ENCODE measurements around the gene CCDC33. TPM values are rescaled to one million over a fixed set of nuclear protein-coding genes. Genes with fewer than 3 reads are reported as not detected.

Gene CCDC33
- total RNA-seq, 1 experiment from 2014 or later: 10.6 TPM

DNA sequence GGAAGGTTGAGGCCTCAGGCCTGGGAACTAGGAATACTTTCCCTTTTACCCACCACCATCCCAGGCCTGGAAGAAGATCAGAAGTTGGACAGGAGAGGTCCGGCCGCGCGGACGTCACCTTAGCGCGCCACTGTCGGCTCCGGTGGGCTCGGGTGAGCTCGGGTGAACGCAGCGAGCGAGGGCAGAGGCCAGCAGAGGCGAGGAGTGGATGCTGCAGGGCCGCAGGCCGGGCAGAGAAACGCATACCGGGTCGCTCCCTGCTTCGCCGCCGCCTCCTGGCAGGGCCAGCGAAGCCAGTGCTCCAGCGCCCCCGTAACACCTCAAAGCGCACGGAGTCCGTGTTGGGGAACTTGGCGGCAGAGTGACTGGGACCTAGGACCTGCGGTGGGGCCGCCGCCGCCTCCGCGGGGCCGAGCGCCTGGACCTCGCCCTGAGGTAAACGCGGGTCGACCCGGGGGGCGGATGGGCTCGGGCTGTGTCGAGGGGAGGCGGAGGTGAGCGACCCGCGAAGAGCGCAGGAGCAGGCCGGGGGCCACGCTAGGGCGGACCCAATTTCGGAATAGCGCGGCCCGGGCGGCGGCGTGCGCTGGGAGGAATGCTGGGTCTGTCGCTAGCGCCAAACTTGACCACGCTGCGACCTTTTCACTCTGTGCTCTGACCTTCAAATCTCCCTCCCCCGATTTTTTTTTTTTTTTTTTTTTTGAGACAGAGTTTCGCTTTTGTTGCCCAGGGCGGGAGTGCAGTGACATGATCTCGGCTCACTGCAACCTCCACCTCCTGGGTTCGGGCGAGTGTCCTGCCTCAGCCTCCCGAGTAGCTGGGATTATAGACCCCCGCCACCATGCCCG is 129.7 kb downstream of the CCDC33 start (continued):
- TF ChIP-seq, protein P1, sequence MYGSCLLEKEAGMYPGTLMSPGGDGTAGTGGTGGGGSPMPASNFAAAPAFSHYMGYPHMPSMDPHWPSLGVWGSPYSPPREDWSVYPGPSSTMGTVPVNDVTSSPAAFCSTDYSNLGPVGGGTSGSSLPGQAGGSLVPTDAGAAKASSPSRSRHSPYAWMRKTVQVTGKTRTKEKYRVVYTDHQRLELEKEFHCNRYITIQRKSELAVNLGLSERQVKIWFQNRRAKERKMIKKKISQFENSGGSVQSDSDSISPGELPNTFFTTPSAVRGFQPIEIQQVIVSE (CRISPR knock-in tag; IDR thresholded peaks at IDR 0.05; ENCODE audit: borderline replicate concordance): no peak
- TF ChIP-seq, protein P2, sequence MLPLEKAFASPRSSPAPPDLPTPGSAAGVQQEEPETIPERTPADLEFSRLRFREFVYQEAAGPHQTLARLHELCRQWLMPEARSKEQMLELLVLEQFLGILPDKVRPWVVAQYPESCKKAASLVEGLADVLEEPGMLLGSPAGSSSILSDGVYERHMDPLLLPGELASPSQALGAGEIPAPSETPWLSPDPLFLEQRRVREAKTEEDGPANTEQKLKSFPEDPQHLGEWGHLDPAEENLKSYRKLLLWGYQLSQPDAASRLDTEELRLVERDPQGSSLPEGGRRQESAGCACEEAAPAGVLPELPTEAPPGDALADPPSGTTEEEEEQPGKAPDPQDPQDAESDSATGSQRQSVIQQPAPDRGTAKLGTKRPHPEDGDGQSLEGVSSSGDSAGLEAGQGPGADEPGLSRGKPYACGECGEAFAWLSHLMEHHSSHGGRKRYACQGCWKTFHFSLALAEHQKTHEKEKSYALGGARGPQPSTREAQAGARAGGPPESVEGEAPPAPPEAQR (CRISPR knock-in tag; IDR thresholded peaks at IDR 0.05): no peak
- TF ChIP-seq ETV6 (CRISPR knock-in tag; IDR thresholded peaks at IDR 0.05) (0 out of 2 replicates have a peak, but pooled peaks have one; percentile 13), SOX15 (CRISPR knock-in tag; IDR thresholded peaks at IDR 0.05) (no peak), SMAD4 (CRISPR knock-in tag; IDR thresholded peaks at IDR 0.05) (no peak), ZNF317 (CRISPR knock-in tag; IDR thresholded peaks at IDR 0.05; ENCODE audit: borderline replicate concordance, low read depth) (no peak), PRRX2 (CRISPR knock-in tag; IDR thresholded peaks at IDR 0.05) (no peak), JAZF1 (CRISPR knock-in tag; IDR thresholded peaks at IDR 0.05) (no peak), TEAD4 (CRISPR knock-in tag; IDR thresholded peaks at IDR 0.05) (peak; percentile 64; the same call in 1 of the 2 replicates), RELA (CRISPR knock-in tag; IDR thresholded peaks at IDR 0.05; ENCODE audit: borderline replicate concordance) (peak; percentile 43; the same call in 1 of the 2 replicates), ZNF138 (CRISPR knock-in tag; conservative IDR thresholded peaks at IDR 0.05) (no peak), GTF2I (CRISPR knock-in tag; conservative IDR thresholded peaks at IDR 0.05) (no peak), ATF1 (CRISPR knock-in tag; IDR thresholded peaks at IDR 0.05) (no peak), HMGA2 (CRISPR knock-in tag; IDR thresholded peaks at IDR 0.05) (no peak), ZNF423 (CRISPR knock-in tag; IDR thresholded peaks at IDR 0.05) (no peak)
- TF ChIP-seq, protein P3, sequence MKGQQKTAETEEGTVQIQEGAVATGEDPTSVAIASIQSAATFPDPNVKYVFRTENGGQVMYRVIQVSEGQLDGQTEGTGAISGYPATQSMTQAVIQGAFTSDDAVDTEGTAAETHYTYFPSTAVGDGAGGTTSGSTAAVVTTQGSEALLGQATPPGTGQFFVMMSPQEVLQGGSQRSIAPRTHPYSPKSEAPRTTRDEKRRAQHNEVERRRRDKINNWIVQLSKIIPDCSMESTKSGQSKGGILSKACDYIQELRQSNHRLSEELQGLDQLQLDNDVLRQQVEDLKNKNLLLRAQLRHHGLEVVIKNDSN (CRISPR knock-in tag; IDR thresholded peaks at IDR 0.05): no peak; the same call in 1 of the 2 replicates
- TF ChIP-seq, protein P4, sequence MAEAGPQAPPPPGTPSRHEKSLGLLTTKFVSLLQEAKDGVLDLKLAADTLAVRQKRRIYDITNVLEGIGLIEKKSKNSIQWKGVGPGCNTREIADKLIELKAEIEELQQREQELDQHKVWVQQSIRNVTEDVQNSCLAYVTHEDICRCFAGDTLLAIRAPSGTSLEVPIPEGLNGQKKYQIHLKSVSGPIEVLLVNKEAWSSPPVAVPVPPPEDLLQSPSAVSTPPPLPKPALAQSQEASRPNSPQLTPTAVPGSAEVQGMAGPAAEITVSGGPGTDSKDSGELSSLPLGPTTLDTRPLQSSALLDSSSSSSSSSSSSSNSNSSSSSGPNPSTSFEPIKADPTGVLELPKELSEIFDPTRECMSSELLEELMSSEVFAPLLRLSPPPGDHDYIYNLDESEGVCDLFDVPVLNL (CRISPR knock-in tag; IDR thresholded peaks at IDR 0.05; ENCODE audit: borderline replicate concordance, low read depth): no peak
- TF ChIP-seq, protein P5, sequence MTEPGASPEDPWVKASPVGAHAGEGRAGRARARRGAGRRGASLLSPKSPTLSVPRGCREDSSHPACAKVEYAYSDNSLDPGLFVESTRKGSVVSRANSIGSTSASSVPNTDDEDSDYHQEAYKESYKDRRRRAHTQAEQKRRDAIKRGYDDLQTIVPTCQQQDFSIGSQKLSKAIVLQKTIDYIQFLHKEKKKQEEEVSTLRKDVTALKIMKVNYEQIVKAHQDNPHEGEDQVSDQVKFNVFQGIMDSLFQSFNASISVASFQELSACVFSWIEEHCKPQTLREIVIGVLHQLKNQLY (CRISPR knock-in tag; IDR thresholded peaks at IDR 0.05): no peak
- TF ChIP-seq, protein P6, sequence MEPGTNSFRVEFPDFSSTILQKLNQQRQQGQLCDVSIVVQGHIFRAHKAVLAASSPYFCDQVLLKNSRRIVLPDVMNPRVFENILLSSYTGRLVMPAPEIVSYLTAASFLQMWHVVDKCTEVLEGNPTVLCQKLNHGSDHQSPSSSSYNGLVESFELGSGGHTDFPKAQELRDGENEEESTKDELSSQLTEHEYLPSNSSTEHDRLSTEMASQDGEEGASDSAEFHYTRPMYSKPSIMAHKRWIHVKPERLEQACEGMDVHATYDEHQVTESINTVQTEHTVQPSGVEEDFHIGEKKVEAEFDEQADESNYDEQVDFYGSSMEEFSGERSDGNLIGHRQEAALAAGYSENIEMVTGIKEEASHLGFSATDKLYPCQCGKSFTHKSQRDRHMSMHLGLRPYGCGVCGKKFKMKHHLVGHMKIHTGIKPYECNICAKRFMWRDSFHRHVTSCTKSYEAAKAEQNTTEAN (CRISPR knock-in tag; IDR thresholded peaks at IDR 0.05): 0 out of 2 replicates have a peak, but pooled peaks have one; percentile 62
- TF ChIP-seq, protein P7, sequence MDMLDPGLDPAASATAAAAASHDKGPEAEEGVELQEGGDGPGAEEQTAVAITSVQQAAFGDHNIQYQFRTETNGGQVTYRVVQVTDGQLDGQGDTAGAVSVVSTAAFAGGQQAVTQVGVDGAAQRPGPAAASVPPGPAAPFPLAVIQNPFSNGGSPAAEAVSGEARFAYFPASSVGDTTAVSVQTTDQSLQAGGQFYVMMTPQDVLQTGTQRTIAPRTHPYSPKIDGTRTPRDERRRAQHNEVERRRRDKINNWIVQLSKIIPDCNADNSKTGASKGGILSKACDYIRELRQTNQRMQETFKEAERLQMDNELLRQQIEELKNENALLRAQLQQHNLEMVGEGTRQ (CRISPR knock-in tag; IDR thresholded peaks at IDR 0.05): no peak
- TF ChIP-seq, protein P8, sequence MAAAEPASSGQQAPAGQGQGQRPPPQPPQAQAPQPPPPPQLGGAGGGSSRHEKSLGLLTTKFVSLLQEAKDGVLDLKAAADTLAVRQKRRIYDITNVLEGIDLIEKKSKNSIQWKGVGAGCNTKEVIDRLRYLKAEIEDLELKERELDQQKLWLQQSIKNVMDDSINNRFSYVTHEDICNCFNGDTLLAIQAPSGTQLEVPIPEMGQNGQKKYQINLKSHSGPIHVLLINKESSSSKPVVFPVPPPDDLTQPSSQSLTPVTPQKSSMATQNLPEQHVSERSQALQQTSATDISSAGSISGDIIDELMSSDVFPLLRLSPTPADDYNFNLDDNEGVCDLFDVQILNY (CRISPR knock-in tag; IDR thresholded peaks at IDR 0.05): no peak
- TF ChIP-seq, protein P9, sequence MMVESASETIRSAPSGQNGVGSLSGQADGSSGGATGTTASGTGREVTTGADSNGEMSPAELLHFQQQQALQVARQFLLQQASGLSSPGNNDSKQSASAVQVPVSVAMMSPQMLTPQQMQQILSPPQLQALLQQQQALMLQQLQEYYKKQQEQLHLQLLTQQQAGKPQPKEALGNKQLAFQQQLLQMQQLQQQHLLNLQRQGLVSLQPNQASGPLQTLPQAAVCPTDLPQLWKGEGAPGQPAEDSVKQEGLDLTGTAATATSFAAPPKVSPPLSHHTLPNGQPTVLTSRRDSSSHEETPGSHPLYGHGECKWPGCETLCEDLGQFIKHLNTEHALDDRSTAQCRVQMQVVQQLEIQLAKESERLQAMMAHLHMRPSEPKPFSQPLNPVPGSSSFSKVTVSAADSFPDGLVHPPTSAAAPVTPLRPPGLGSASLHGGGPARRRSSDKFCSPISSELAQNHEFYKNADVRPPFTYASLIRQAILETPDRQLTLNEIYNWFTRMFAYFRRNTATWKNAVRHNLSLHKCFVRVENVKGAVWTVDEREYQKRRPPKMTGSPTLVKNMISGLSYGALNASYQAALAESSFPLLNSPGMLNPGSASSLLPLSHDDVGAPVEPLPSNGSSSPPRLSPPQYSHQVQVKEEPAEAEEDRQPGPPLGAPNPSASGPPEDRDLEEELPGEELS (CRISPR knock-in tag; IDR thresholded peaks at IDR 0.05): 0 out of 2 replicates have a peak, but pooled peaks have one; percentile 10
- TF ChIP-seq, protein P10, sequence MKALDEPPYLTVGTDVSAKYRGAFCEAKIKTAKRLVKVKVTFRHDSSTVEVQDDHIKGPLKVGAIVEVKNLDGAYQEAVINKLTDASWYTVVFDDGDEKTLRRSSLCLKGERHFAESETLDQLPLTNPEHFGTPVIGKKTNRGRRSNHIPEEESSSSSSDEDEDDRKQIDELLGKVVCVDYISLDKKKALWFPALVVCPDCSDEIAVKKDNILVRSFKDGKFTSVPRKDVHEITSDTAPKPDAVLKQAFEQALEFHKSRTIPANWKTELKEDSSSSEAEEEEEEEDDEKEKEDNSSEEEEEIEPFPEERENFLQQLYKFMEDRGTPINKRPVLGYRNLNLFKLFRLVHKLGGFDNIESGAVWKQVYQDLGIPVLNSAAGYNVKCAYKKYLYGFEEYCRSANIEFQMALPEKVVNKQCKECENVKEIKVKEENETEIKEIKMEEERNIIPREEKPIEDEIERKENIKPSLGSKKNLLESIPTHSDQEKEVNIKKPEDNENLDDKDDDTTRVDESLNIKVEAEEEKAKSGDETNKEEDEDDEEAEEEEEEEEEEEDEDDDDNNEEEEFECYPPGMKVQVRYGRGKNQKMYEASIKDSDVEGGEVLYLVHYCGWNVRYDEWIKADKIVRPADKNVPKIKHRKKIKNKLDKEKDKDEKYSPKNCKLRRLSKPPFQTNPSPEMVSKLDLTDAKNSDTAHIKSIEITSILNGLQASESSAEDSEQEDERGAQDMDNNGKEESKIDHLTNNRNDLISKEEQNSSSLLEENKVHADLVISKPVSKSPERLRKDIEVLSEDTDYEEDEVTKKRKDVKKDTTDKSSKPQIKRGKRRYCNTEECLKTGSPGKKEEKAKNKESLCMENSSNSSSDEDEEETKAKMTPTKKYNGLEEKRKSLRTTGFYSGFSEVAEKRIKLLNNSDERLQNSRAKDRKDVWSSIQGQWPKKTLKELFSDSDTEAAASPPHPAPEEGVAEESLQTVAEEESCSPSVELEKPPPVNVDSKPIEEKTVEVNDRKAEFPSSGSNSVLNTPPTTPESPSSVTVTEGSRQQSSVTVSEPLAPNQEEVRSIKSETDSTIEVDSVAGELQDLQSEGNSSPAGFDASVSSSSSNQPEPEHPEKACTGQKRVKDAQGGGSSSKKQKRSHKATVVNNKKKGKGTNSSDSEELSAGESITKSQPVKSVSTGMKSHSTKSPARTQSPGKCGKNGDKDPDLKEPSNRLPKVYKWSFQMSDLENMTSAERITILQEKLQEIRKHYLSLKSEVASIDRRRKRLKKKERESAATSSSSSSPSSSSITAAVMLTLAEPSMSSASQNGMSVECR (CRISPR knock-in tag; IDR thresholded peaks at IDR 0.05; ENCODE audit: borderline replicate concordance): peak; percentile 66; the same call in 1 of the 2 replicates

Measured in WTC11 (cell line).